ENCODE measurements around the gene IGF1R.
A peak's percentile ranks its signal among the peaks of the same experiment; 100 is the strongest.

Gene IGF1R

GRCh38 chr15:98690272-98690950, 42.1 kb downstream of the IGF1R start:
- DNase-seq (ENCODE audit: low read depth): peak; percentile 18
- no peak overlapping the region for H3K4me3 ChIP-seq (ENCODE audit: low read depth, low read length)
- no peak for TF ChIP-seq CTCF (conservative IDR thresholded peaks at IDR 0.05; ENCODE audit: low read depth, low read length)

- no peak for DNase-seq (ENCODE audit: low read depth)
- no peak for TF ChIP-seq CTCF (conservative IDR thresholded peaks at IDR 0.05; ENCODE audit: low read depth, low read length)
- no peak overlapping the region for H3K4me3 ChIP-seq (ENCODE audit: low read depth, low read length)
These were observed 43.9 kb downstream of the IGF1R start for GRCh38 chr15:98692213-98692612.

DNA sequence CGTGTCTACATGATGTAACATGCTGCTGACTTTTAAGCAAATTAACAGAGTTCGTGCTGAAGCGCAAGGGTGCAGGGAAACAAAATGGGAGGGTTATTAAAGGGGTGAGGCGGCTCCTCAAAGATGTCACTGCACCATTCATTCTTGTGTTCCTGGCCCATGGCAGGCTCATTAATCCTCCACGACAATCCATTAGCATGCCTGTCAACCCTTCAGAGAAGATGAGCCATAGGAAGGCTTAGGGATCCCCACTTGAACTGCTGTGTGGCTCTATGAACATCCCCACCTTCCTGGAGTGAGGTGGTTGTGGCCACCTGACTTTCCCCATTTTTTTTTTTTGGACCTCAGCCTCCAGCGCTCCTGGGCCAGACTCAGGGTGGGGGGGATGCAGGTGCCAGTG, 45.8 kb downstream of the IGF1R start:
- no peak for TF ChIP-seq CTCF (conservative IDR thresholded peaks at IDR 0.05; ENCODE audit: low read depth, low read length)
- DNase-seq (ENCODE audit: low read depth): no peak
- no peak overlapping the region for H3K4me3 ChIP-seq (ENCODE audit: low read depth, low read length)

DNA sequence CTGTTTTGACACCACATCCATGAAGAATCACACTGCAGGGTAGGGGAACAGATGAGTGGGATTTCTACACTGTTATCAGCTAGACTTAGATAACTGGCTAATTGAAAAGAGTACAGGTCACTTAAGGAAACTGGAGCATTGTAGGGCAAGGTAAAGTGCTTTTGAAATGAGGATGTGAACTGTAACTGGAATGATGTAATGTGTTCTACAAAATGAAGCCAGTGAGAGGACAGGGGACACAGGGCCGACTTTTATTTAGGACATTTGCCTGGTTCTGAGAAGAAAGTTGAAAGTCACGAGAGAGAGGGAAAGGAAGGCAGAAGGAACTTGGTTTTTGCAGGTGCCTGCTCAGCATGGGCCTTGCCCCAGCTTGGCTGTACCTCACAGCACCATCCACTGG, 50.5 kb downstream of the IGF1R start:
- no peak for TF ChIP-seq CTCF (conservative IDR thresholded peaks at IDR 0.05; ENCODE audit: low read depth, low read length)
- H3K4me3 ChIP-seq (ENCODE audit: low read depth, low read length): no peak overlapping the region
- no peak for DNase-seq (ENCODE audit: low read depth)

DNA sequence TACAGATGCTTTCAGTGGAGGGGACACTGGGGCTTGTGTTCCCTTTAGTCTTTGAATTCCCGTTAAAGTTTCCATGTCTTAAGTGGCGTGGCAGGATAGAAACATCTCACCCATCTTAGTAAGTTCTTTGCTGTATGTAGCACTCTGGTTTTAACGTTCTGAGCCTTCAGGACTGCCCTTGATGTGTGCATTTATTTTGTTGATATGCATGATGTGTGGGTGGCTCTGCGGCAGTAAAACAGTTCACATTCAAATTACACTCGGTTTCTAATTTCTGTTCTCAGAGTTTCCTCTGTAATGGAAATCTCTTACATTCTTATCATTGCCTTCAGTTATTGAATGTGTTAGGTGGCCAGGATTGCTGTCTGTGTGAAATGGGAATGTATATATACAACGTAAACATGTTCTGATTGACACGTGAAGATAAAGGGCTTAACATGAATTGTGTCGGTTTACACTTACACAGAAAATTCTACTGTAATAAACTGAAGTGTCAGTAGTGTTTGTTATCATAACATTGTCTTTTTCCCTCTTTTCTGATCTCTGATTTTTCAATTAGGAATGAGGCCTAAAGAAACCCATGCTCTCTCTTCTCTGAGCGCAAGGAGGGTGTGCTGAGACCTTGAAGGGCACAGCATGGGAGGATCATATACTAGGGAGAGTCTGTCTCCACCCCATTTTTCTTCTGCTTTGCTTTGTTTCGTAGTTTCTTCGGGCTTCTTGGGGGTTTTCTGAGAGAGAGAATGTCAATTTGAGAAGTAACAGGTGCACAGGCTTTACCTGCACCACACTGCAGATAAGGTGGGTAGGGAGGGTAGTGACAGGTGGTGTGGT, 51.5 kb downstream of the IGF1R start:
- no peak for TF ChIP-seq CTCF (conservative IDR thresholded peaks at IDR 0.05; ENCODE audit: low read depth, low read length)
- H3K4me3 ChIP-seq (ENCODE audit: low read depth, low read length): no peak overlapping the region
- DNase-seq (ENCODE audit: low read depth): no peak

DNA sequence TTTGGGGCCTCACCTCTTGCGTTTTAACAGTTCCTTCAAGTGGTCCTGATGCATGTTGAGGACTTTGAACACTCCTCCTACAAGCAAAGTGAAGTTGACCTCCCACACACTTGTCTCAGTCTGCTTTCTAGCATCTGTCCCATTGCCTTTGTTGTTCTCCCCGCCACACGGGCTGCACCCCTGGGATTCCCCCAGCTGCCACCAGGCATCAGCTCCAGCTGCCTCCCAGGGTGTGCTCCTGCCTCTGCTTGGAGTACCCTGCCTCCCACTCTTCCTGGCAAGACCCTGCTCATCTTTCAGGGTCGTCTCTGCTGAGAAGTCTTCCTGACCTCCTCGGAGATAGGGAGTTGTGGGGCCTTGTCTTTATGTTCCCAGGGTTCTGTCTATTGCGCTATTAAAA, 52.2 kb downstream of the IGF1R start:
- DNase-seq (ENCODE audit: low read depth): no peak
- no peak overlapping the region for H3K4me3 ChIP-seq (ENCODE audit: low read depth, low read length)
- no peak for TF ChIP-seq CTCF (conservative IDR thresholded peaks at IDR 0.05; ENCODE audit: low read depth, low read length)

Data from choroid plexus epithelial cell (primary cell).